ENCODE results near the gene FCRL6.
A peak's percentile ranks its signal among the peaks of the same experiment; 100 is the strongest.

Gene FCRL6

GRCh38 chr1:159798893-159799292, 3.3 kb upstream of the FCRL6 start:
- DNase-seq (ENCODE audit: low read depth in 2 of 3, low spot score in 1 of 3) = peak in 2 of 3 donors; percentile 32 to 37

GRCh38 chr1:159799446-159799985, 2.6 kb upstream of the FCRL6 start:
- no peak for DNase-seq (ENCODE audit: low read depth in 2 of 3, low spot score in 1 of 3)

DNA sequence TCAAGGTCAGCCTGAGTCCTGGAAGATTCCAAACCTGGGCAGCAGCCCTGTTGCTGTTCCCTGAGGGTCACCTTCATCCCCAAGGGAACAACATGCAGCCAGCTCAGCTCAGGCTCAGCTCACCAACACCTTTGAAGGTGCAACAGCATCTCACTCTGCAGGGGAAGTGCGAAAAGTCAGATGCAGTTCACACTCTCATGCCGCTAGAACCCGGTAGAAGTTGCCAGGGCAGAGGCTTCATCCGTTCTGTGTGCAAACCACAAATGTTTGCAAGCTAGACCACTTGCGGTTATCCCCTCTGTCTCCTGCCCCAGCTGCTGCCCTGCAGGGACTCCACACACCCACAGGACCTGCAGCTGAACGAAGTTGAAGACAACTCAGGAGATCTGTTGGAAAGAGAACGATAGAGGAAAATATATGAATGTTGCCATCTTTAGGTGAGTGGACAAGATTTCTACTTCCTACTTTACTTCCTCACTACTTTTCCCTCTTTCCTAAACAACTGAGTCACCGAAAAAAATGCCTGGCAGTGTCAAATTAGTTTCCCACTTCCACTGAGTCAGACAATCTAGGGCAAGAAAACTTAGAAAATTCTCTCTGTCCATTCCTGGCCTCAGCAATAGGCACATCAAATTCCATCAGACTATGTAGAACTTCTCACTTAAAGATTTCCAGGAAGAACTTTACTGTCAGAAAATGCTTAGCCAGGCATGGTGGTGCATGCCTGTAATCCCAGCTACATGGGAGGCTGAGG, 1.8 kb upstream of the FCRL6 start:
- DNase-seq (ENCODE audit: low read depth in 2 of 3, low spot score in 1 of 3) = no peak

DNA sequence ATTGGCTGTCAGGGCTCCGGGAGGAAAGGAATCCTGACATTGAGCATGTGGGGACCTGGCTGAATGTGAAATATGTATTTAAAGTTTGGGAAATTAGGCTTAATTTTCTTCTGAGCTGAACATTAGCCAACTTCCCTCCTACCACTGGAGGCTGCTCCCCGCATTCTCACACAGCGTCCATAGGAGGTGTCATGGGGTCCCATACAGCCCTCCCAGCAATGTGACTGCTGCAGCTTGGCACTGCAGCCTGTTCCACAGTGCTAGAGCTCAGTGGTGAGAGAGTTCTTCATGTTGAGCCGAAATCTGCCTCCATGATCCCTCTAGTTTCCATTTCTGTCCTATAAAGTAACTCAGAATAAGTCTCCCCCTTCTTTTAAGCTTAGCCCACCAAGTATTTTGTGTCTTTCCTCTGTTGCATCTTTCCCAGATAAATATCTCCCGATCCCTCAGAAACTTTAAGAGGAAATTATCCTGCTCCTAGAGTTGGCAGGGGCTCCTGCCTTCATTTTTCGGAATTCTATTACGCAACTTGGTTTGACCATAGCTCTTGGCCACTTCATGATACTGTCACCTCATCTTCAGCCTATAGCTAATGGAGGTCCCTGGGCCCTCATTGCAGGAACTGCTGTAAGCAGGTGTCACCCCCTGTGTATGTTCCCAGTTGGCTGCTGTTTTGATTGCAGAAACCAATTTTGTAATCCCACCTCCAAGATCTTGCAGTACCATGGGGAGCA, 2.0 kb downstream of the FCRL6 start:
- no peak for DNase-seq (ENCODE audit: low read depth in 2 of 3, low spot score in 1 of 3)

GRCh38 chr1:159804924-159805323, 2.8 kb downstream of the FCRL6 start:
- DNase-seq (ENCODE audit: low read depth in 2 of 3, low spot score in 1 of 3) = no peak

- no peak for DNase-seq (ENCODE audit: low read depth in 2 of 3, low spot score in 1 of 3)
These were observed 13.8 kb downstream of the FCRL6 start for GRCh38 chr1:159815926-159816325.

- no peak for DNase-seq (ENCODE audit: low read depth in 2 of 3, low spot score in 1 of 3)
These were observed 15.3 kb downstream of the FCRL6 start for GRCh38 chr1:159817276-159818041.

DNA sequence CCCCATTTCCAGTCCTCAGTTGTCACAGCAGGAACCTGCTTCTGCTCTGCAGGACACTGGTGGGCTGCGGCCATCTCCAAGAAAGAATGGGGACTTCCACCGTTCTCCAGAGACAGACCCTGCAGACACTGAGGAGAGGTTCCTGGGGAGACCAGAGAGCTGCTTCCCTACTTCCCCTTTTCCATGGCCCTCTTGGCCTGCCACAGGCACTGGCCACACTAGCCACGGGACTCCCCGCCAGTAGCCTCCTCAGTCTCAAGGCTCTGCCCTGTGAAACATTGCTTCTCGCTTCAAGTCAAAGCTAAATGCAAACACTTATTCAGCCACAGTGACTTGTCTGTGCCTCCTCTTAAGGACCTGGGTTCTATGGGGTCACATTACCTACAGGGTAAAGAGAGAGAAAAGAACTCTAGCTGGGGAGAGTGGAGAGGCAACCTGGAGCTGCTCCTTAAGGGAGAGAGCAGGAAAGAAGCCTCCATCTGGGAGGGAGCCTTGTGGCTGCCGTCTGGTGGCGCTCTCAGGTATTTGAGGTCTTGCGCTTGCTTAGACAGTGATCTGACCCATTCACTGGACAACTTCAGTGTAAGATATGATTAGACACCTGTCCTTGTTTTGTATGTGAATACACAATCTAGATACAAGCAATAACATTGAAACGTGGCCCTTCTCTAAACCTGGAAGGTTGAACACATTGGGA, 19.2 kb downstream of the FCRL6 start:
- no peak for DNase-seq (ENCODE audit: low read depth in 2 of 3, low spot score in 1 of 3)

DNA sequence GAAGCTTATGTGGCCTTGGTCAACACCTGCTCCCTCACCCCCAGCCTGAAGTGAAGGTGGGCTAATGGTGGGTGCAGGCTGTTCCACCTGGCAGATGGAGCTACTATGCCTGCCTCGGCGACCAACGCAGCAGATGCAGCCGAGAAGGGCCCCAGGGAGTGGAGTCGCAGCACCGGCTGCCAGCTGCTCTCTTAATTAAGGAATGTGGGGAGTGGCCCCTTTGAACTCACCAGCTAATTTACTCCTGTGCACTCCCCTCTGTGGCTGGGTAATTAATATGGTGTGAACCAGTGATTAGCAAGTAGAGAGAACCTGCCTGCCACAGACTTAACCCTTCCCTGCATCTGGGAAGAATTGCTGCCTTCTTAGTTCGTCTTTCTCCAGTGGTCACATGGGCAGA, 21.2 kb downstream of the FCRL6 start:
- no peak for DNase-seq (ENCODE audit: low read depth in 2 of 3, low spot score in 1 of 3)

GRCh38 chr1:159825564-159825963, 23.4 kb downstream of the FCRL6 start:
- no peak for DNase-seq (ENCODE audit: low read depth in 2 of 3, low spot score in 1 of 3)

GRCh38 chr1:159826441-159827101, 24.4 kb downstream of the FCRL6 start, which contains the start of gene SLAMF8:
TSS of gene SLAMF8 (plus strand) at chr1:159826873. CDS start at chr1:159826899, 26 bp downstream.
- DNase-seq (ENCODE audit: low read depth in 2 of 3, low spot score in 1 of 3) = peak; percentile 39 to 44 (median 43)

- DNase-seq (ENCODE audit: low read depth in 2 of 3, low spot score in 1 of 3) = no peak
These were observed 24.9 kb downstream of the FCRL6 start for GRCh38 chr1:159827102-159827490.

DNA sequence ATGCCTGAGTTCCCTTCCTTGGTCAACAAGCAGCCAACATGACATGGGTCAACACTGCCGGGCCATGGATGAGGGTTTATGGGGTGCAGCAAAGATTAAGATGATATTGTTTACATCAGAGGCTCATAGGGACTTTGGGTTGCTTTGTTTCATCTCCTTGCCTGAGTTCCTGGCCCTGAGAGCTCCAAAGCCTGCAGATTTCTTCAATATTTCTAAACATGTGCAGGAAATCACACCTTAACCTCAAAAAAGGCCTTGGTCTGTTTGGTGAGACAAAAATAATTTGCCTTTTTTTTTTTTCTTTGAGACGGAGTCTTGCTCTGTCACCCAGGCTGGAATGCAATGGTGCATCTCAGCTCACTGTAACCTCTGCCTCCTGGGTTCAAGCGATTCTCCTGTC, 25.4 kb downstream of the FCRL6 start:
- DNase-seq (ENCODE audit: low read depth in 2 of 3, low spot score in 1 of 3) = no peak

DNA sequence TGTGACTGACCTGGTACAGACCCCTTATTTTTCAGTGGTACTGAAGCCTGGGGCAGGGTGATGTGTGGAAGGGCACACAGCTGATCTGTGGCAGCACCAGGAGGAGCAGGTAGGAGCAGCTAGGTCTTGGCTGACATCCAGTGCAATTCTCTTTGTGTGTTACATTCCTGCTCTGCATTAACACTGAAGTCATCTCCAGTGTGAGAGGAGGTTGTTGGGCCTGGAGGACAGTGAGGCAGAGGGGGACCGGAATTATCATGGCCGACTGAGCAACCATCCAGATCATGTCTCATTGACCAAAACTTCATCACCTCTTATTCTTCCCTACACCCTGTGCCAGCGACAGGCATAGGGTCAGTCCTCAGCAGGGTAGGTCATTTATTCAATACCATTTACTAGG, 26.0 kb downstream of the FCRL6 start:
- no peak for DNase-seq (ENCODE audit: low read depth in 2 of 3, low spot score in 1 of 3)

GRCh38 chr1:159828581-159829272, 26.6 kb downstream of the FCRL6 start:
- DNase-seq (ENCODE audit: low read depth in 2 of 3, low spot score in 1 of 3) = no peak

DNA sequence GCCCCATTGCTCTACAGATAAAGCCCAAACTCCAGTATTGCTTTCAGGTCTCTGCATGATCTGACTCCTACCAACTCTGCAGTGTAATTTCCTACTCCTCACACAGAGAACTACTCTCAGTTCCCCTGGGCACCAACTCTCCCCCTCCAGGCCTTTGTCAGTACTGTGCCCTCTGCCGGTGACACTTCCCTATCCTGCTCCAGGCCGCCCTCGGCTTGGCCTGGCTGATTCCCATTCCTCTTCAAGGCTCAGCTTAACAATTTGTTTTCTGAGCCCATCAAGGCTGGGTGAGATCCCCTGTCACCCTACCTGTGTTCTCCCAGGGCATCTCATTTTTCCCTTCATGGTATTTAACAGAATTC, 27.1 kb downstream of the FCRL6 start:
- DNase-seq (ENCODE audit: low read depth in 2 of 3, low spot score in 1 of 3) = no peak

- DNase-seq (ENCODE audit: low read depth in 2 of 3, low spot score in 1 of 3) = no peak
These were observed 27.8 kb downstream of the FCRL6 start for GRCh38 chr1:159829822-159830465.

DNA sequence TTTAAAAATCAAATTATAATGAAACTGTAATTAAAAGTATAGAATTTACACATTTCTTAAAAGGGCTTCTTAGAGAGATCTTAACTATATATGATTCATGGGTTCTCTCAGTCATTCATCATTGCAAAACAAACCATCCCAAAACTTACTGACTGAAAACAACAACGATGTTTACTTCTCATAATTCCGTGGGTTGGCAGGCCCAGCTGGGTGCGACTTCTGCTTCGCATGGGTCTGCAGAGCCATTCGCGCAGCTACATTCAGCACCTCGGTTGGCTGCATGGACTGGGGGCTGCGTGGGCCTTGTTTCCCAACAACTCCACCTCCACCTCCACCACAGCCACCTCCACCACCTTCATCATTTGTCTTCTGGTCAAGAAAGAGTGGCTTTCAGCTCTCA, 28.6 kb downstream of the FCRL6 start:
- DNase-seq (ENCODE audit: low read depth in 2 of 3, low spot score in 1 of 3) = no peak

- no peak for DNase-seq (ENCODE audit: low read depth in 2 of 3, low spot score in 1 of 3)
These were observed 29.4 kb downstream of the FCRL6 start for GRCh38 chr1:159831412-159832141.
